Ovary (tissue), 9 donors: Measurements from ENCODE around the gene SPDEF. TPM values are rescaled to one million over a fixed set of nuclear protein-coding genes. Genes with fewer than 3 reads are reported as not detected.

Experiments
- DNase-seq, 5 donors: peaks; one replicate each; pipeline ENCODE4 v3.0.0-alpha.2; 2019 to 2020
- H3K27ac ChIP-seq, 2 donors: fragments of 200-600 bp; one replicate each; pipeline versions ENCODE4 v1.5.1 to v1.8.0; 2019 to 2022
- H3K27me3 ChIP-seq: fragments of 200-600 bp; one replicate; pipeline ENCODE4 v1.8.0; 2022
- H3K36me3 ChIP-seq: fragments of 200-600 bp; sonication (generic); one replicate; pipeline ENCODE4 v1.5.1; 2019
- H3K4me1 ChIP-seq: one replicate; pipeline ENCODE4 v1.8.1; 2013; ENCODE audit warnings: mild to moderate bottlenecking, moderate library complexity; ENCODE audit not compliant: insufficient read depth
- H3K4me3 ChIP-seq: fragments of 200-600 bp; sonication (generic); one replicate; pipeline ENCODE4 v1.5.1; 2017
- H3K9me3 ChIP-seq, 2 donors: fragments of 200-600 bp in 1 of 2; sonication (generic) in 1 of 2; one replicate each; pipeline versions ENCODE4 v1.5.1 to v1.8.1; 2013 to 2019; ENCODE audit warnings: mild to moderate bottlenecking in 1 of 2, moderate library complexity in 1 of 2
- EP300 ChIP-seq: sonication (generic); formaldehyde crosslinking; IDR thresholded peaks from one replicate; pipeline ENCODE4 v1.6.1; 2017; ENCODE audit warnings: antibody characterized with exemption
- POLR2A ChIP-seq: fragments of 450-650 bp; IDR thresholded peaks from one replicate; pipeline ENCODE4 v1.6.1; 2017; ENCODE audit warnings: antibody characterized with exemption, mild to moderate bottlenecking, moderate library complexity
- WGBS, 3 donors: extraction: QIAGEN DNeasy Blood & Tissue Kit in 1 of 3; methylation state at CpG; one replicate each; pipeline versions ENCODE4 v1.1.5 to v1.1.7; 2013 to 2017; 5-methylcytosine and 5-hydroxymethylcytosine counted together
- intact Hi-C, 4 donors: fragments of 100-400 bp; cut with DNase I; formaldehyde crosslinking; loops; one replicate each; pipeline versions ENCODE4 v1.11.0 to v1.15.1; 2022 to 2023
- polyA plus RNA-seq, 2 donors: library from polyadenylated mRNA; stranded (reverse); fragments of 200-250 nt in 1 of 2; fragments of 350-450 nt in 1 of 2; fragmentation: Illumina TruSeq in 1 of 2; extraction: RNeasy Lipid Tissue Mini Kit (QIAGEN cat#74804) in 1 of 2; gene quantifications; one replicate each; pipeline ENCODE4 v1.2.3, GENCODE V29; 2013 to 2014
- total RNA-seq, 7 donors: library from RNA; depleted of rRNA in 2 of 7; stranded (reverse); fragments of >200 nt in 2 of 7; fragmentation: NEBNext Ultra II Directional in 3 of 7; extraction: Animal tissue kit (Norgen Biotek cat#: 25700) in 3 of 7; gene quantifications; one replicate each; pipeline versions ENCODE4 v1.1.0 to v1.2.4, GENCODE V29; 2016 to 2023
- TF ChIP-seq, protein P1 (sequence below), 3 donors: fragments of 450-650 bp in 2 of 3; fragments of 200-600 bp in 1 of 3; IDR thresholded peaks; one replicate each; pipeline versions ENCODE4 v1.5.1 to v1.8.0; 2016 to 2022; ENCODE audit warnings: antibody characterized with exemption in 3 of 3, mild to moderate bottlenecking in 1 of 3
- donor health status: DM: no; HTN: no; CAD: no; lungs with moderate emphysema.
- donor health status: DM: no; HTN: no; CAD: no.
- donor health status: Bipolar disorder and iron deficiency.
- donor health status: DM: yes; HTN: yes; CAD: no.
- donor health status: DM: no; HTN: no; CAD: no.
- donor health status: DM: yes; HTN: yes; CAD: no.

SPDEF gene
- total and polyA plus RNA-seq, 9 donors = 0.11 to 1.6 (median 0.56) TPM; not detected in 3

DNA sequence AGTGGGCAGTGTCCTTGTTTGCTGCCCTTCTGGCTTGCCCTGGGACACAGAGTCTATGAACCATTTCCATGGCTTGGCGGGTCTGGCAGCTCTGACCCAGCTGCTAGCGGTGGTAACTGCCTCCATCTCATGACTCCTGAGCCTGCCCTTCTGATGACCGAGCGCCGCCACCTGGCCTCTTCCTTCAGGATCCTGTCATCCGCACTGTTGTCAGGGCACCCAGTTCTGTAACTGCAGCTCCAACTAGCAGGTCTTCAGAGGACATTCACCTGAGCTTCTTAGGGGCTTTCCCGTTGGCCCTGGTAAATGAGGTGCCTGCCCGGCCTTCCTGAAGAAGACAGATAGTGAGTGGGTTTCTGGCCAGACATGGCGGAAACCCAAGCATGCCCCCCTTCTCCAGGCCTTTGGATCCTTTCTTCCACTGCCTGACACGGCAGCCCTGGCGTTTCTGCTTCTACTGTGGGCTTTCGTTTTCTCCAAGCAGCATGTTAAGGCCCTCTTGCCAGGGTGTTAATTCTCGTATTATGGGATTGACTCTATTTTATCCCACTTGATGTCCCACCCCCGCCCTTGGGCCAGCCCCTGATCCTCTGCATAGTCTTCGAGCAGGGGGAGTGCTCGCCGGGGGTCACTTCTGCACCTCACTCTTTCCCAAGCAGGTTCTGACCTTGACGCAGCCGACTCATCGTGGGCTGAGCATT lies 65.6 kb downstream of the SPDEF start:
- peak in 1 of 5 donors; percentile 34 for DNase-seq
- no peaks in the 10 kb centered on the region for H3K36me3 ChIP-seq
- no peaks in the 10 kb centered on the region for H3K4me1 ChIP-seq
- TF ChIP-seq, protein P1, sequence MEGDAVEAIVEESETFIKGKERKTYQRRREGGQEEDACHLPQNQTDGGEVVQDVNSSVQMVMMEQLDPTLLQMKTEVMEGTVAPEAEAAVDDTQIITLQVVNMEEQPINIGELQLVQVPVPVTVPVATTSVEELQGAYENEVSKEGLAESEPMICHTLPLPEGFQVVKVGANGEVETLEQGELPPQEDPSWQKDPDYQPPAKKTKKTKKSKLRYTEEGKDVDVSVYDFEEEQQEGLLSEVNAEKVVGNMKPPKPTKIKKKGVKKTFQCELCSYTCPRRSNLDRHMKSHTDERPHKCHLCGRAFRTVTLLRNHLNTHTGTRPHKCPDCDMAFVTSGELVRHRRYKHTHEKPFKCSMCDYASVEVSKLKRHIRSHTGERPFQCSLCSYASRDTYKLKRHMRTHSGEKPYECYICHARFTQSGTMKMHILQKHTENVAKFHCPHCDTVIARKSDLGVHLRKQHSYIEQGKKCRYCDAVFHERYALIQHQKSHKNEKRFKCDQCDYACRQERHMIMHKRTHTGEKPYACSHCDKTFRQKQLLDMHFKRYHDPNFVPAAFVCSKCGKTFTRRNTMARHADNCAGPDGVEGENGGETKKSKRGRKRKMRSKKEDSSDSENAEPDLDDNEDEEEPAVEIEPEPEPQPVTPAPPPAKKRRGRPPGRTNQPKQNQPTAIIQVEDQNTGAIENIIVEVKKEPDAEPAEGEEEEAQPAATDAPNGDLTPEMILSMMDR (IDR thresholded peaks at IDR 0.05) = no peak
- TF ChIP-seq POLR2A (no peak), EP300 (no peak)
- WGBS, 3 donors = 40 to 43% (median 41%) methylated on average over 20 of the region's 20 CpGs
- peak overlapping the region; percentile 28 for H3K4me3 ChIP-seq
- no peaks in the 10 kb centered on the region for H3K27me3 ChIP-seq
- intact Hi-C loops = no loop called here
- H3K9me3 ChIP-seq = no peaks in the 10 kb centered on the region
- H3K27ac ChIP-seq = peak overlapping the region in 1 of 2 donors; percentile 49

GRCh38 chr6:34489207-34489805 lies 66.8 kb downstream of the SPDEF start:
- Histone ChIP-seq H3K9me3 (no peaks in the 10 kb centered on the region), H3K4me1 (no peaks in the 10 kb centered on the region), H3K27ac (no peak overlapping the region), H3K36me3 (no peaks in the 10 kb centered on the region), H3K27me3 (no peaks in the 10 kb centered on the region), H3K4me3 (no peak overlapping the region)
- DNase-seq = peak in 1 of 5 donors; percentile 17
- TF ChIP-seq POLR2A (no peak), EP300 (no peak)
- TF ChIP-seq, protein P1 (IDR thresholded peaks at IDR 0.05) = no peak
- intact Hi-C loops = no loop called here
- WGBS, 3 donors = 81 to 87% (median 82%) methylated on average over 9 of the region's 9 CpGs

Other genes starting within 250 kb of the SPDEF start
- 10 to 100 TPM; 23.2 to 60.7 (median 50.9) TPM for gene NUDT3, start 163.7 kb downstream of the SPDEF start, total RNA-seq
- gene NUDT3, start 163.7 kb downstream of the SPDEF start, polyA plus RNA-seq = 10 to 100 TPM; 16.0 to 25.8 TPM
- over 10,000 TPM in 1 of 7 donors, 1,000 to 10,000 TPM in 6; 2,362 to 10,077 (median 2,497) TPM for gene RPS10, start 130.3 kb downstream of the SPDEF start, total RNA-seq
- gene RPS10, start 130.3 kb downstream of the SPDEF start, polyA plus RNA-seq = 1,000 to 10,000 TPM; 1,945 to 5,240 TPM
- under 1 TPM in 5 of 7 donors, not detected in 2; 0.08 to 0.47 (median 0.35) TPM for gene PACSIN1, start 90.3 kb downstream of the SPDEF start, total RNA-seq
- gene PACSIN1, start 90.3 kb downstream of the SPDEF start, polyA plus RNA-seq = under 1 TPM; 0.45 to 0.55 TPM
- 10 to 100 TPM; 29.4 to 59.8 (median 47.6) TPM for gene ILRUN, start 140.4 kb upstream of the SPDEF start, total RNA-seq
- 10 to 100 TPM; 40.2 to 86.5 TPM for gene ILRUN, start 140.4 kb upstream of the SPDEF start, polyA plus RNA-seq
- 10 to 100 TPM; 46.6 to 93.2 (median 57.1) TPM for gene SNRPC, start 201.2 kb upstream of the SPDEF start, total RNA-seq
- gene SNRPC, start 201.2 kb upstream of the SPDEF start, polyA plus RNA-seq = 10 to 100 TPM; 79.5 to 94.3 TPM
- 10 to 100 TPM in 2 of 7 donors, 1 to 10 TPM in 5; 6.3 to 18.1 (median 7.5) TPM for gene BLTP3A, start 235.8 kb upstream of the SPDEF start, total RNA-seq
- 1 to 10 TPM; 2.7 to 7.5 TPM for gene BLTP3A, start 235.8 kb upstream of the SPDEF start, polyA plus RNA-seq